Colonic mucosa (tissue), 4 donors: ENCODE measurements around the gene MTIF3. TPM values are rescaled to one million over a fixed set of nuclear protein-coding genes. Genes with fewer than 3 reads are reported as not detected.
A peak's percentile ranks its signal among the peaks of the same experiment; 100 is the strongest.

Experiments used
- DNase-seq: peaks from one replicate; pipeline ENCODE4 v3.0.0-alpha.2; 2020
- H3K27ac ChIP-seq: fragments of 200-600 bp; one replicate; pipeline ENCODE4 v1.8.0; 2021
- H3K27me3 ChIP-seq: fragments of 200-600 bp; one replicate; pipeline ENCODE4 v1.8.0; 2021
- H3K36me3 ChIP-seq: fragments of 200-600 bp; one replicate; pipeline ENCODE4 v1.8.0; 2021
- H3K4me1 ChIP-seq: fragments of 200-600 bp; one replicate; pipeline ENCODE4 v1.8.0; 2021; ENCODE audit warnings: mild to moderate bottlenecking
- H3K4me3 ChIP-seq: fragments of 200-600 bp; one replicate; pipeline ENCODE4 v1.8.0; 2021
- H3K9ac ChIP-seq, 2 donors: one replicate each; pipeline ENCODE4 v1.7.0; 2013; ENCODE audit warnings: control low read depth in 2 of 2, low read depth in 2 of 2, low read length in 2 of 2
- H3K9me3 ChIP-seq: fragments of 200-600 bp; one replicate; pipeline ENCODE4 v1.8.0; 2021
- intact Hi-C: fragments of 100-400 bp; cut with DNase I; formaldehyde crosslinking; loops from one replicate; pipeline ENCODE4 v1.14.1; 2022
- total RNA-seq, 2 donors: library from RNA; stranded (reverse); fragmentation: NEBNext Ultra II Directional in 1 of 2; extraction: Animal tissue kit (Norgen Biotek cat#: 25700) in 1 of 2; gene quantifications; one replicate each; pipeline ENCODE4 v1.2.1, GENCODE V29; 2021
- TF ChIP-seq, protein P1 (sequence below): fragments of 200-600 bp; IDR thresholded peaks from one replicate; pipeline ENCODE4 v1.8.0; 2022; ENCODE audit warnings: antibody characterized with exemption, mild to moderate bottlenecking
- donor health status: healthy.
- donor health status: DM: no; HTN: no; CAD: no.
- donor health status: DM: no; HTN: no; CAD: no.

The MTIF3 gene
- total RNA-seq, 2 donors from 2014 or later: 53.7 to 65.1 TPM

GRCh38 chr13:27424246-27425157 is 25.9 kb downstream of the MTIF3 start, which contains the start of gene GTF3A:
Gene GTF3A (plus strand): TSS chr13:27424619.
- TF ChIP-seq, protein P1, sequence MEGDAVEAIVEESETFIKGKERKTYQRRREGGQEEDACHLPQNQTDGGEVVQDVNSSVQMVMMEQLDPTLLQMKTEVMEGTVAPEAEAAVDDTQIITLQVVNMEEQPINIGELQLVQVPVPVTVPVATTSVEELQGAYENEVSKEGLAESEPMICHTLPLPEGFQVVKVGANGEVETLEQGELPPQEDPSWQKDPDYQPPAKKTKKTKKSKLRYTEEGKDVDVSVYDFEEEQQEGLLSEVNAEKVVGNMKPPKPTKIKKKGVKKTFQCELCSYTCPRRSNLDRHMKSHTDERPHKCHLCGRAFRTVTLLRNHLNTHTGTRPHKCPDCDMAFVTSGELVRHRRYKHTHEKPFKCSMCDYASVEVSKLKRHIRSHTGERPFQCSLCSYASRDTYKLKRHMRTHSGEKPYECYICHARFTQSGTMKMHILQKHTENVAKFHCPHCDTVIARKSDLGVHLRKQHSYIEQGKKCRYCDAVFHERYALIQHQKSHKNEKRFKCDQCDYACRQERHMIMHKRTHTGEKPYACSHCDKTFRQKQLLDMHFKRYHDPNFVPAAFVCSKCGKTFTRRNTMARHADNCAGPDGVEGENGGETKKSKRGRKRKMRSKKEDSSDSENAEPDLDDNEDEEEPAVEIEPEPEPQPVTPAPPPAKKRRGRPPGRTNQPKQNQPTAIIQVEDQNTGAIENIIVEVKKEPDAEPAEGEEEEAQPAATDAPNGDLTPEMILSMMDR: no peak
- peak; percentile 81 for DNase-seq
- Histone ChIP-seq H3K27ac (peak within 1 kb of the TSS; percentile 90), H3K9me3 (no peaks in the 10 kb centered on the region), H3K4me1 (peaks cover 3% of the 10 kb centered on the region), H3K36me3 (no peaks in the 10 kb centered on the region), H3K9ac (peak within 1 kb of the TSS; percentile 81 to 96), H3K4me3 (peak within 1 kb of the TSS; percentile 65), H3K27me3 (no peaks in the 10 kb centered on the region)
- intact Hi-C loops: loop anchor here (10.0 kb wide), 1 partner anchor 200 kb away; the partner anchor contains the start of genes LNX2 and POLR1D

DNA sequence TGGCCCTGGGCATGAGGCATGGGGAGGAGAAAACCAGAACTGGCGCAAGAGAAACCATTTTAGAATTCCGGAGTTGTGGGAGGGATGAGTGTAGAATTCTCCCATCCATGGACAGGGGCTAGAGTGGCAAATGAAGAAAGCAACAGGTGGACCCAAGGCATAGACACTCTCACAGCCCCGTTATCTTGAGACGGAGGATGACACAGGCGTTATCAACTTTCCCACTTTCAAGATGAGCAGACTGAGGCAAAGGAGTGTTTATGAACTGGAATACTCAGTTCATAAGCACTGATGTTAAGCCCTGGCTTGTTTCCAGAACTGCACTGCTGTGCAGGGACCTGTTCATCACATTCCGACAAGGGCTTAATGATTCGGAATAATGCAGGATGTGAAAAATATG is 27.0 kb downstream of the MTIF3 start:
- Histone ChIP-seq H3K27me3 (no peaks in the 10 kb centered on the region), H3K36me3 (no peaks in the 10 kb centered on the region), H3K4me3 (no peak overlapping the region), H3K4me1 (peaks cover 3% of the 10 kb centered on the region), H3K9me3 (no peaks in the 10 kb centered on the region), H3K27ac (no peak overlapping the region), H3K9ac (peak overlapping the region in 1 of 2 donors; percentile 96)
- TF ChIP-seq, protein P1: no peak
- no peak for DNase-seq
- intact Hi-C loops: loop anchor here (10.0 kb wide), 1 partner anchor 201 kb away; the partner anchor contains the start of genes LNX2 and POLR1D

GRCh38 chr13:27421101-27421871 is 29.1 kb downstream of the MTIF3 start:
- intact Hi-C loops: loop anchor here (10.0 kb wide), 1 partner anchor 204 kb away; the partner anchor contains the start of genes LNX2 and POLR1D
- H3K27me3 ChIP-seq: no peaks in the 10 kb centered on the region

GRCh38 chr13:27419328-27419727 is 31.0 kb downstream of the MTIF3 start:
- no peaks in the 10 kb centered on the region for H3K9me3 ChIP-seq
- H3K9ac ChIP-seq: no peak overlapping the region
- H3K27ac ChIP-seq: no peak overlapping the region
- DNase-seq: no peak
- no peaks in the 10 kb centered on the region for H3K36me3 ChIP-seq
- no peak overlapping the region for H3K4me3 ChIP-seq
- intact Hi-C loops: no loop called here
- TF ChIP-seq, protein P1: no peak
- H3K4me1 ChIP-seq: no peaks in the 10 kb centered on the region
- no peaks in the 10 kb centered on the region for H3K27me3 ChIP-seq

More at GRCh38 chr13:27421101-27421871, 29.1 kb downstream of the MTIF3 start:
- Histone ChIP-seq H3K4me1 (no peaks in the 10 kb centered on the region), H3K27ac (no peak overlapping the region), H3K4me3 (no peak overlapping the region), H3K36me3 (no peaks in the 10 kb centered on the region), H3K9ac (no peak overlapping the region), H3K9me3 (no peaks in the 10 kb centered on the region)
- DNase-seq: no peak
- TF ChIP-seq, protein P1: no peak

DNA sequence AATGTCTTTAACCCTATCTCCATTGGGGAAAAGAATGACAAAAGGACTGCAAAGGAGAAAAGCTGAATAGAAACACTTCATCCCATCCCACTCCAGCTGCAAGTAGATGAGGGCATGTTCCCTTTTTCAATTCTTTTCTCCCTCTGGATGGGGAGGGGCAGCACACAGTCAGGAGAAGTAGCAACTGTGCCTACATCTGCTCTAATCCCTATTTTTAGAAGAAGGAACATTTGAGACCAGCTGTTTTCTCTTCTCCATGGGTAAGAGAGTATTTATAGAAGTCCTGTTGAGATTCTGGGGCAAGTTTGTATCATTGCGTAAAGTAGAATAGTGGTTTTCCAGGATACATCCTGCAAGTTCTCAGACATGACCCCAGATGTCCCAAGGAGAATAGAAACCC is 35.2 kb downstream of the MTIF3 start:
- TF ChIP-seq, protein P1: no peak
- H3K4me3 ChIP-seq: no peak overlapping the region
- H3K36me3 ChIP-seq: no peaks in the 10 kb centered on the region
- intact Hi-C loops: no loop called here
- H3K9ac ChIP-seq: no peak overlapping the region
- H3K9me3 ChIP-seq: no peaks in the 10 kb centered on the region
- H3K4me1 ChIP-seq: no peaks in the 10 kb centered on the region
- H3K27ac ChIP-seq: no peak overlapping the region
- no peaks in the 10 kb centered on the region for H3K27me3 ChIP-seq
- no peak for DNase-seq
